Adrenal gland (tissue), 12 donors: Measurements from ENCODE around the gene DCANP1. TPM values are rescaled to one million over a fixed set of nuclear protein-coding genes. Genes with fewer than 3 reads are reported as not detected.

Experiments used
- DNase-seq, 7 donors: peaks; one replicate each; pipeline ENCODE4 v3.0.0-alpha.2; 2019 to 2020
- H3K27ac ChIP-seq, 5 donors: fragments of 200-600 bp; sonication (generic) in 4 of 5; 1 replicate in 3 of 5; 2 replicates in 2 of 5; pipeline versions ENCODE4 v1.5.1 to v1.8.0; 2016 to 2020; ENCODE audit warnings: mild to moderate bottlenecking in 1 of 5
- H3K27me3 ChIP-seq: fragments of 200-600 bp; 2 replicates; pipeline ENCODE4 v1.8.0; 2021
- H3K36me3 ChIP-seq, 2 donors: fragments of 200-600 bp; replicated peaks in 1 of 2; 1 replicate in 1 of 2; 2 replicates in 1 of 2; pipeline versions ENCODE4 v1.5.1 to v1.8.0; 2018 to 2022
- H3K4me1 ChIP-seq, 2 donors: fragments of 200-600 bp; replicated peaks in 1 of 2; 1 replicate in 1 of 2; 2 replicates in 1 of 2; pipeline versions ENCODE4 v1.5.1 to v1.8.0; 2018 to 2021
- H3K4me3 ChIP-seq, 4 donors: fragments of 200-600 bp; sonication (generic) in 3 of 4; one replicate each; pipeline ENCODE4 v1.5.1; 2016 to 2018
- H3K9me3 ChIP-seq, 3 donors: fragments of 200-600 bp; sonication (generic) in 1 of 3; replicated peaks in 1 of 3; 1 replicate in 2 of 3; 2 replicates in 1 of 3; pipeline versions ENCODE4 v1.5.1 to v1.8.0; 2016 to 2021
- POLR2A ChIP-seq, 2 donors: fragments of 450-650 bp; IDR thresholded peaks; one replicate each; pipeline ENCODE4 v1.6.1; 2017; ENCODE audit warnings: antibody characterized with exemption in 2 of 2, mild to moderate bottlenecking in 2 of 2, moderate library complexity in 1 of 2
- WGBS, 4 donors: extraction: QIAGEN DNeasy Blood & Tissue Kit in 2 of 4; methylation state at CpG; one replicate each; pipeline versions ENCODE4 v1.1.5 to v1.1.7; 2013 to 2017; 5-methylcytosine and 5-hydroxymethylcytosine counted together
- intact Hi-C, 2 donors: fragments of 100-400 bp; cut with DNase I; formaldehyde crosslinking; loops; one replicate each; pipeline versions ENCODE4 v1.14.1 to v1.15.0; 2022 to 2023
- polyA plus RNA-seq, 3 donors: library from polyadenylated mRNA; stranded (reverse); fragments of 200-250 nt in 2 of 3; fragments of 350-450 nt in 1 of 3; fragmentation: Illumina TruSeq in 1 of 3; extraction: RNeasy Lipid Tissue Mini Kit (QIAGEN cat#74804) in 1 of 3; gene quantifications; one replicate each; pipeline ENCODE4 v1.2.3, GENCODE V29; 2013 to 2014
- small RNA-seq, 2 donors: library from RNA; depleted of rRNA; stranded (forward); fragments of <200 nt; gene quantifications; one replicate each; pipeline ENCODE3, GENCODE V24; 2016
- total RNA-seq, 9 donors: library from RNA; depleted of rRNA in 4 of 9; stranded (reverse); fragments of >200 nt in 4 of 9; fragments of 120-200 nt in 1 of 9; fragmentation: NEBNext Ultra II Directional in 1 of 9; extraction: Animal tissue kit (Norgen Biotek cat#: 25700) in 1 of 9; gene quantifications; one replicate each; pipeline versions ENCODE4 v1.1.0 to v1.2.4, GENCODE V29; 2013 to 2023
- TF ChIP-seq, protein P1 (sequence below), 6 experiments: fragments of 450-650 bp in 4 of 6; fragments of 200-600 bp in 2 of 6; sonication (generic) in 1 of 6; IDR thresholded peaks; 1 replicate in 5 of 6; 2 replicates in 1 of 6; pipeline versions ENCODE4 v1.5.1 to v1.8.0; 2016 to 2021; ENCODE audit warnings: antibody characterized with exemption in 6 of 6, mild to moderate bottlenecking in 2 of 6, moderate library complexity in 1 of 6
- donor health status: healthy with polysubstance abuse.
- donor health status: Bipolar disorder and iron deficiency.
- donor health status: DM: yes; HTN: yes; CAD: no.
- donor health status: DM: no; HTN: no; CAD: no.
- donor health status: DM: no; HTN: no; CAD: no.
- donor health status: DM: yes; HTN: yes; CAD: no.

The DCANP1 gene
- total and polyA plus RNA-seq, 12 donors: 0.08 TPM; not detected in 11

DNA sequence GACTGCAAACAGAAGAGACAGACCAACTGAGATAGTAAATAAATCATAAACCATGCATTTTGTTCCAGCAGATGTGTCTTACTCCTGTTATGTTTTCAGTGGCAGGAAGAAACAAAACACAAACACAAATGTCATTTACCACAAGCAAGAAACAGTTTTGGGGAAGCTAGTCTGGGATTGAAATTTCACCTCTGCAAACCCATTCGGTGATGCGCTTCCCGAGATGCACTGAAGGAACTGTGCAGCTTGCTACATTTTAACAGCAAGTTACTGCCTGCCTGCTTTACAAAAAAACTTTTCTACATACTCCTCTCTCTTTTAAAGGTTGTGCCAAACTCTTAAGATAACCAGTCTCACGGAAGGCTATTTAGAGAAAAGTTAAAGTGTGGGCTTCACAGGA, 51.3 kb downstream of the DCANP1 start:
- peak overlapping the region in 1 of 5 donors; percentile 3 for H3K27ac ChIP-seq
- H3K4me1 ChIP-seq: peaks cover 21 to 66% of the 10 kb centered on the region in 2 donors
- 64 to 83% (median 76%) methylated on average over 4 of the region's 4 CpGs for WGBS, 4 donors
- H3K36me3 ChIP-seq: no peaks in the 10 kb centered on the region
- TF ChIP-seq POLR2A (IDR thresholded peaks at IDR 0.05): no peak
- TF ChIP-seq, protein P1, sequence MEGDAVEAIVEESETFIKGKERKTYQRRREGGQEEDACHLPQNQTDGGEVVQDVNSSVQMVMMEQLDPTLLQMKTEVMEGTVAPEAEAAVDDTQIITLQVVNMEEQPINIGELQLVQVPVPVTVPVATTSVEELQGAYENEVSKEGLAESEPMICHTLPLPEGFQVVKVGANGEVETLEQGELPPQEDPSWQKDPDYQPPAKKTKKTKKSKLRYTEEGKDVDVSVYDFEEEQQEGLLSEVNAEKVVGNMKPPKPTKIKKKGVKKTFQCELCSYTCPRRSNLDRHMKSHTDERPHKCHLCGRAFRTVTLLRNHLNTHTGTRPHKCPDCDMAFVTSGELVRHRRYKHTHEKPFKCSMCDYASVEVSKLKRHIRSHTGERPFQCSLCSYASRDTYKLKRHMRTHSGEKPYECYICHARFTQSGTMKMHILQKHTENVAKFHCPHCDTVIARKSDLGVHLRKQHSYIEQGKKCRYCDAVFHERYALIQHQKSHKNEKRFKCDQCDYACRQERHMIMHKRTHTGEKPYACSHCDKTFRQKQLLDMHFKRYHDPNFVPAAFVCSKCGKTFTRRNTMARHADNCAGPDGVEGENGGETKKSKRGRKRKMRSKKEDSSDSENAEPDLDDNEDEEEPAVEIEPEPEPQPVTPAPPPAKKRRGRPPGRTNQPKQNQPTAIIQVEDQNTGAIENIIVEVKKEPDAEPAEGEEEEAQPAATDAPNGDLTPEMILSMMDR (IDR thresholded peaks at IDR 0.05): no peak
- intact Hi-C loops: no loop called here
- no peak overlapping the region for H3K4me3 ChIP-seq
- H3K27me3 ChIP-seq: no peaks in the 10 kb centered on the region
- no peaks in the 10 kb centered on the region for H3K9me3 ChIP-seq
- no peak for DNase-seq

DNA sequence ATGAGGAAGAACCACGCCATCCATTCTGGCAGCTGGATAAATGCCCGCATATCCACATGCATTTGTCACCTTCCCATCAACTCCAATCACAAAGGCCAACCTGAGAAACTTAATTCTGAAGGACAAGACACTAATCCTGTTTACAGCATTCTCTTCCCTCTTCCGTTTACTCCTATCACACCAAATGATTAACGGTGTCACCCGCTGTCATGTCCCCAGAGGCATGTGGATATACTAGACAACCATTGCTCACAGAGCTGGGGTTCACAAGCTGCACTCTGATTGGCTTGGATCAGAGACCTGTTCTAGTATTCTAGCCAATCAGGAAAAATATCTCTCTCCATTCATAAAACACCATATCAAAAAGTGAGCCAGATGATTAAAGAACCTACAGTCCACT, 51.7 kb downstream of the DCANP1 start:
- Histone ChIP-seq H3K36me3 (no peaks in the 10 kb centered on the region), H3K4me1 (peaks cover 21 to 70% of the 10 kb centered on the region in 2 donors), H3K9me3 (no peaks in the 10 kb centered on the region), H3K4me3 (no peak overlapping the region), H3K27ac (peak overlapping the region in 1 of 5 donors; percentile 3), H3K27me3 (no peaks in the 10 kb centered on the region)
- DNase-seq: no peak
- WGBS, 4 donors: 58 to 68% (median 63%) methylated on average over 5 of the region's 5 CpGs
- TF ChIP-seq POLR2A (IDR thresholded peaks at IDR 0.05): no peak
- intact Hi-C loops: no loop called here

Small RNAs within 50 kb of the gene (small RNA-seq; reads per million reads assigned to genes)
- 0 reads per million in 2 donors for gene DCANP1

Other genes with a start within 250 kb of the DCANP1 start
- gene MACROH2A1, start 48.1 kb downstream of the DCANP1 start, total RNA-seq: 100 to 1,000 TPM in 8 of 9 donors, 10 to 100 TPM in 1; 92.4 to 241 (median 146) TPM
- gene MACROH2A1, start 48.1 kb downstream of the DCANP1 start, polyA plus RNA-seq: 100 to 1,000 TPM in 2 of 3 donors, 10 to 100 TPM in 1; 77.2 to 177 (median 101) TPM
- under 1 TPM in 1 of 9 donors, not detected in 8; 0.06 TPM for gene TIFAB, start 5.0 kb upstream of the DCANP1 start, total RNA-seq
- under 1 TPM in 1 of 3 donors, not detected in 2; 0.08 TPM for gene TIFAB, start 5.0 kb upstream of the DCANP1 start, polyA plus RNA-seq
- not detected for gene NEUROG1, start 88.6 kb upstream of the DCANP1 start, total RNA-seq
- gene NEUROG1, start 88.6 kb upstream of the DCANP1 start, polyA plus RNA-seq: not detected
- 1 to 10 TPM in 8 of 9 donors, under 1 TPM in 1; 0.06 to 3.6 (median 2.0) TPM for gene CXCL14, start 131.6 kb upstream of the DCANP1 start, total RNA-seq
- gene CXCL14, start 131.6 kb upstream of the DCANP1 start, polyA plus RNA-seq: 10 to 100 TPM in 1 of 3 donors, 1 to 10 TPM in 2; 1.2 to 30.0 (median 7.6) TPM